Dermis blood vessel endothelial cell (primary cell): Measurements from ENCODE around the gene OR4A16. TPM values are rescaled to one million over a fixed set of nuclear protein-coding genes. Genes with fewer than 3 reads are reported as not detected.

ENCODE experiments used
- DNase-seq: peaks from one replicate; pipeline ENCODE4 v3.0.0; 2010
- total RNA-seq: library from RNA; depleted of rRNA; stranded (reverse); fragments of >200 nt; gene quantifications from 2 replicates; pipeline ENCODE4 v1.2.3, GENCODE V29; 2014

The OR4A16 gene, protein sequence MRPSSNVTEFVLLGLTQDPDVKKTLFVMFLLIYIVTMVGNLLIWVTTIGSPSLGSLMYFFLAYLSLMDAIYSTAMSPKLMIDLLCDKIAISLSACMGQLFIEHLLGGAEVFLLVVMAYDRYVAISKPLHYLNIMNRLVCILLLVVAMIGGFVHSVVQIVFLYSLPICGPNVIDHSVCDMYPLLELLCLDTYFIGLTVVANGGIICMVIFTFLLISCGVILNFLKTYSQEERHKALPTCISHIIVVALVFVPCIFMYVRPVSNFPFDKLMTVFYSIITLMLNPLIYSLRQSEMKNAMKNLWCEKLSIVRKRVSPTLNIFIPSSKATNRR
- total RNA-seq, result not detected in 2 replicates

DNA sequence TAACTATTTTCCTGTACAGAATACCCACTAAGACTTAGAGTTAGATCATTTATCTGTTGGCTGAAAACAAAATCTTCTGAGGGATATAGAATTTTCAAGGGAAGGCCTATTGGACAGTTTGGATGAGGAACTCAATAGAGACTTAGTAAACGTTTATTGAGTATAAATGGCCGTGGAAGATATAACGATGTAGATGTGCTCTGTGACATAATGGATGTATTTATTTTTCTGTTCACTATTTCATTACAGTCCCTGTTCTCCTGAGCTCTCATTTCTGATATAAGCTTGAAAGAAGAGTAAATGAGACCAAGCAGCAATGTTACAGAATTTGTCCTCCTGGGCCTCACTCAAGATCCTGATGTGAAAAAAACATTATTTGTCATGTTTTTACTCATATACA, at the start of gene OR4A16:
OR4A16 (plus strand) TSS at position 301 of the 400 bp plus-strand sequence; CDS start at position 301, 0 bp downstream.
- DNase-seq, result no peak

DNA sequence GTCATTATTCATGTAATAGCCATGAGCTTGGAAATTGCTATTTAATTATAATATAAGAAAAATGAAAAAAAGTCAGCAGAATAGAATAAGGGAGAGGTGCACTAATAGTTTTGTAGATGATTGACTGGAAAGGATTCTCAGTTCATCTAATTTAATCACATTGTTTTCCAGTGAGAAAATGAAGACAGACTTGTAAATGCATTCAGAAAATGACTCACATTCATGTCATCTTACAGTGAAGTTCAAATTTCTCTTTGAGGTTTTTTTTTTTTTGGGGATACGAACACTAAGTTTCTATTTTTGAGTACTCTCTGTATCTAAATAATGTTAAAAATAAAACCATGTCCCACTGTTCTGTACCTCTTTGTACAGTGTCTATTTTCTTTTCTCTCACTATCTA, 18.5 kb upstream of the OR4A16 start:
- no peak for DNase-seq

DNA sequence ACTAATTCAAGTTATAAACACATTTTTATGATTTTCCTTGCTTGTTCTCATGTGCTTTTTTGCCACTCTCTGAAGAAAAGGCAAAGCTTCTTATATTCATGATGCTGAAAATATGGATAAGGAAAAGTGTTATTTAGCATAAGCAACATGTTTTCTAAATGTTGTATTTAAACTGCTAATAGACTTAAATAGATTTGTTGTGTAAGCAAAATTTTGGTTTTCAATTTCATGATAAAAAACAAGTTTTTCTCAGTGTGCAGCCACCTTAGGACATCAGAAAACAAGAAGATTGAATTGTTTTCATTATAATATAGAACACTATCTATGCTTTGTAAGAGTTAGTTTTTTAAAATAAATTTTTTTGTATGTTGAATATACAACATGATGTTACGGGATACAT, 2.3 kb downstream of the OR4A16 start:
- DNase-seq, result no peak

DNA sequence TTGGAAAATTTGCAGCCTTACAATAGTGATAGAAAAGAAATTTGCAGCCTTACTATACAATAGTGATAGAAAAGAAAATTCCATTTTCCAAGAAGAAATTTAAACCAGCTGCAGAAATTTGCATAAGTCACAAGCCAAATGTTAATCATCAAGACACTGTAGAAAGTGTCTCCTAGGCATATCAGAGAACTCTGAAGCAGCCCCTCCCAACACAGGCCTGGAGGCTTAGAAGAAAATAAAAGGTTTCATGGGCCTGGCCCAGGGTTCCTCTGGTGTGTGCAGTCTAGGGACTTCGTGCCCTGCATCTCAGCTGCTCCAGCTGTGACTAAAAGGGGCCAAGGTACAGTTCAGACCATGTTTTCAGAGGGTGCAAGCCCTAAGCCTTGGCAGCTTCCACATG, 6.0 kb downstream of the OR4A16 start:
- no peak for DNase-seq

DNA sequence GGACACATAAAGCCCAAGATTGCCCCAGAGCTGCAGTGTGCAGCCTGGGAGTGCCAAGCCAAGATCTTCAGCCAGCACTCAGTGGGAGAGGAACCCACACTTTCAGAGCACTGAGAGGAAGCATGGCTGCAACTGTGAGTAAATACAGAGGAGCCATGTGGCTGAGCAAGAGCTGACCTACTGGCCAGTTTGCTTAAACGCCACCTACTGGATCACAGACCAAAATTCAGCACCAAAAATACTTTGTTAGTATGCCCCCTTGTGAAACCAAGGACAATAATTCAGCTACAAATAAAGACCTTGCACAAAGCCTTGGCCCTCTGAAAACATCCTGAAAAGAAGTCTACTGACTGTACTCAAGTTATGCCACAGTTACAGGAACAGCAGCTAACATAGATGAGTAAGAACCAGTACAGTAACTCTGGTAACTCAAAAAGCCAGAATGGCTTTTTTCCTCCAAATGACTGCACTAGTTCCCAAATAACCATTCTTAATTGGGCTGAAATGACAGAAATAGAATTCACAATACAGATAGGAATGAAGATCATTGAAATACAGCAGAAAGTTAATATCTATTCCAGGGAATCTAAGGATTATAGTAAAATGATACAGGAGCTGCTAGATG, 14.7 kb downstream of the OR4A16 start:
- no peak for DNase-seq

DNA sequence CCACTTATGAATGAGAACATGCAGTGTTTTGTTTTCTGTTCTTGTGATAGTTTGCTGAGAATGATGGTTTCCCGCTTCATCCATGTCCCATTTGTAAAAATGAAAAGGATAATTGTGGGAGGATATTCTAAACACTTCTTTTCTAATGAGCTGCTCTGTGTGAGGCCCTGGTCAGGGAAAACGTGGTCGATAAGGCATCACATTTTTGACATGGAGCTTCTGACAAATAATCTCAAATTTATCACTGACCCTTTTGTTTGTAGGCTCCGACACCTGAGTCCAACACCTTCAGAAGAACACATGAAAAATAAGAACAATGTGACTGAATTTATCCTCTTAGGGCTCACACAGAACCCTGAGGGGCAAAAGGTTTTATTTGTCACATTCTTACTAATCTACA, 24.7 kb downstream of the OR4A16 start, which contains the start of gene OR4A15:
OR4A15 (plus strand) TSS at position 301 of the 400 bp plus-strand sequence; CDS start at position 301, 0 bp downstream.
- DNase-seq, result no peak

Other genes with a start within 250 kb of the OR4A16 start
- not detected in 2 replicates for gene TRIM48, start 81.0 kb upstream of the OR4A16 start, total RNA-seq
- not detected in 2 replicates for gene OR4A15, start 24.8 kb downstream of the OR4A16 start, total RNA-seq
- gene OR4C15, start 211.3 kb downstream of the OR4A16 start, total RNA-seq, result not detected in 2 replicates
- not detected in 2 replicates for gene OR4C16, start 228.9 kb downstream of the OR4A16 start, total RNA-seq